T-cell (primary cell): ENCODE measurements around the gene RCAN3. TPM values are rescaled to one million over a fixed set of nuclear protein-coding genes. Genes with fewer than 3 reads are reported as not detected.
A peak's percentile ranks its signal among the peaks of the same experiment; 100 is the strongest.

Experiments used
- ATAC-seq, 4 experiments: fragments of 200-7000 bp in 3 of 4; fragments of 150-1000 bp in 1 of 4; cut with Tn5 transposase; replicated peaks in 1 of 4; 1 replicate in 3 of 4; 2 replicates in 1 of 4; pipeline ENCODE4 v1.10.0; 2021; ENCODE audit warnings: moderate library complexity in 3 of 4, mild to moderate bottlenecking in 2 of 4, moderate number of reproducible peaks in 1 of 4
- CTCF ChIA-PET, 2 donors: fragments of 300-600 bp; sonication (Branson Sonifier 250); formaldehyde crosslinking; loops; one replicate each; lab custom pipeline; 2022; ENCODE audit warnings: antibody characterized with exemption in 2 of 2; lab: Charles Lee
- POLR2A ChIA-PET, 2 donors: fragments of 300-600 bp; sonication (Branson Sonifier 250); formaldehyde crosslinking; loops; one replicate each; lab custom pipeline; 2022; ENCODE audit warnings: antibody characterized with exemption in 2 of 2; lab: Charles Lee
- DNase-seq, 35 experiments: peaks; one replicate each; pipeline versions ENCODE4 v3.0.0 to v3.0.0-alpha.2; 2013 to 2023
- H3K27ac ChIP-seq: one replicate; pipeline ENCODE4 v1.5.1; 2013; ENCODE audit warnings: low read length
- H3K27me3 ChIP-seq, 2 experiments: replicated peaks in 1 of 2; 1 replicate in 1 of 2; 2 replicates in 1 of 2; pipeline versions ENCODE4 v1.6.1 to v1.7.0; 2013; ENCODE audit warnings: low read length in 1 of 2, mixed read lengths in 1 of 2; ENCODE audit not compliant: control insufficient read depth in 2 of 2, insufficient read depth in 2 of 2; ENCODE audit errors: extremely low read depth in 1 of 2
- H3K36me3 ChIP-seq, 2 donors: 1 replicate in 1 of 2; 2 replicates in 1 of 2; pipeline versions ENCODE4 v1.6.1 to v1.7.0; 2013; ENCODE audit warnings: low read length in 1 of 2; ENCODE audit not compliant: control insufficient read depth in 2 of 2, insufficient read depth in 1 of 2; ENCODE audit errors: extremely low read depth in 1 of 2
- H3K4me1 ChIP-seq, 2 experiments: 1 replicate in 1 of 2; 2 replicates in 1 of 2; pipeline versions ENCODE4 v1.6.1 to v1.7.0; 2013; ENCODE audit warnings: low read length in 2 of 2, mixed read lengths in 1 of 2; ENCODE audit not compliant: insufficient read depth in 2 of 2, control insufficient read depth in 1 of 2; ENCODE audit errors: extremely low read depth in 1 of 2
- H3K4me3 ChIP-seq, 2 donors: 1 replicate in 1 of 2; 2 replicates in 1 of 2; pipeline versions ENCODE4 v1.5.1 to v1.7.0; 2013; ENCODE audit warnings: mild to moderate bottlenecking in 2 of 2, low read length in 1 of 2, moderate library complexity in 1 of 2; ENCODE audit not compliant: control insufficient read depth in 1 of 2; ENCODE audit errors: extremely low read depth in 1 of 2
- H3K9me3 ChIP-seq: 2 replicates; pipeline ENCODE4 v1.7.0; 2013
- H3K27ac Mint-ChIP-seq, 2 donors: one replicate each; pipeline ENCODE4 v1.8.0; 2020 to 2021; ENCODE audit warnings: mild to moderate bottlenecking in 2 of 2, mixed read lengths in 2 of 2
- H3K27me3 Mint-ChIP-seq, 2 donors: one replicate each; pipeline ENCODE4 v1.8.0; 2021 to 2022; ENCODE audit warnings: mixed read lengths in 2 of 2
- H3K36me3 Mint-ChIP-seq: one replicate; pipeline ENCODE4 v1.8.0; 2021; ENCODE audit warnings: mixed read lengths
- H3K4me1 Mint-ChIP-seq, 3 donors: one replicate each; pipeline ENCODE4 v1.8.0; 2020 to 2022; ENCODE audit warnings: mixed read lengths in 3 of 3, mild to moderate bottlenecking in 1 of 3
- H3K4me3 Mint-ChIP-seq, 3 donors: one replicate each; pipeline ENCODE4 v1.8.0; 2020 to 2022; ENCODE audit warnings: mild to moderate bottlenecking in 3 of 3, mixed read lengths in 3 of 3, moderate library complexity in 3 of 3
- H3K9me3 Mint-ChIP-seq, 3 donors: one replicate each; pipeline ENCODE4 v1.8.0; 2020 to 2022; ENCODE audit warnings: mixed read lengths in 3 of 3
- WGBS: methylation state at CpG from one replicate; pipeline ENCODE4 v1.1.5; 2013; ENCODE audit warnings: missing lambda C conversion rate; ENCODE audit not compliant: insufficient coverage; 5-methylcytosine and 5-hydroxymethylcytosine counted together
- total RNA-seq, 35 experiments: library from RNA in 6 of 35; stranded (reverse) in 6 of 35; fragments of 120-200 nt in 1 of 35; gene quantifications; one replicate each; pipeline versions ENCODE4 v1.2.1 to v1.2.4 and lab custom pipeline; 2013 to 2026

Gene RCAN3
- total RNA-seq, 5 donors from 2014 or later (not counting 1 experiment from before 2014, with no cell fraction given): 149 to 202 (median 186) TPM

DNA sequence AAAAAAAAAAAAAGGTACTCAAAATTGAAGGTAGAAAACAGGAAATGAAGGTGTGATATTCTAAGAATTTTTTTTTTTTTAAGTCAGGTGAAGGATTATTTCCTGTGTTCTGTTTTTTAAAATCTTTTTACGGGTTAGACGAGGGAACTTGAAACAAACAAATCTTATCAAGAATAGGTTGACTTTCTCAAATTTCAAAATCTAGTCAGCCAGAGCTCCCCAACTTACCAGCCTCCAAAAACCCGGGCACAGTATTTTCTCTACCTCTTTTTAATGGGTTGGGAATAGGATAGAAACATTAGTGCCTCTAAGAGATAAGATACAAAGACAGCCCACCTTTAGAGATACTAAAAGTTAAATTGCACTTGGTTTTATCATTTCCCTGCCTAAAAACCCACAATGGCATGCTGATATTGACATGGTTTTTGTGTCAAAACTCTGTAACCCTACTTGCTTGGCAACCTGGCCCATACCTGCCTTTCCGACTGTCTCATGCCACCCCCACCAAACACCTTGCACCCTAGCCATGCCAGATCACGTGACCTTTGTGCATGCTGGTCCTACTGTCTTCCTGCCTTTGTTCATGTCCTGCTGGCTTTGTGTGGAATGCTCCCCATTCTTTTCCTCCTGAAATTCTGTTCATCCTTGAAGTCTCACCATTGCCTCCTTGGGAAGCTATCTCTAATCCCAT lies 4.2 kb downstream of the RCAN3 start:
- POLR2A ChIA-PET: interaction anchor here in 1 of 2 donors (0.6 to 2.8 kb wide), 8 partner anchors 21 to 136 kb away, joined by 3 to 10 read pairs (median 3); partner anchors contain the start of gene NIPAL3
- Histone ChIP-seq H3K27me3 (no peaks in the 10 kb centered on the region), H3K4me3 (peak overlapping the region; percentile 42 to 59), H3K9me3 (no peaks in the 10 kb centered on the region), H3K36me3 (peaks cover 0 to 11% of the 10 kb centered on the region in 2 donors), H3K27ac (peak overlapping the region; percentile 88), H3K4me1 (peaks cover 55 to 69% of the 10 kb centered on the region in 2 experiments)
- Mint-ChIP-seq H3K27me3 (peaks cover 0 to 2% of the 10 kb centered on the region in 2 donors), H3K4me3 (peak overlapping the region; percentile 78 to 100 (median 81)), H3K27ac (peak overlapping the region; percentile 92 to 99), H3K4me1 (peaks cover 70 to 87% (median 78%) of the 10 kb centered on the region in 3 donors), H3K9me3 (no peaks in the 10 kb centered on the region), H3K36me3 (peaks cover 60% of the 10 kb centered on the region)
- peak in 22 of 35 experiments; percentile 22 to 62 (median 48) for DNase-seq
- CTCF ChIA-PET: interaction anchor here in 1 of 2 donors (0.8 to 2.9 kb wide), 6 partner anchors 10 to 91 kb away, joined by 3 to 12 read pairs (median 4); partner anchors contain the start of gene NIPAL3
- 0% methylated on average over 2 of the region's 5 CpGs for WGBS
- ATAC-seq: peak in 2 of 4 experiments; percentile 1 to 4

GRCh38 chr1:24507405-24507804 lies 4.8 kb downstream of the RCAN3 start:
- ATAC-seq (peak in 1 of 4 experiments; percentile 32), DNase-seq (peak in 27 of 35 experiments; percentile 29 to 75 (median 50))
- Mint-ChIP-seq H3K4me3 (peak overlapping the region; percentile 78 to 100 (median 81)), H3K27me3 (peaks cover 0 to 2% of the 10 kb centered on the region in 2 donors), H3K27ac (peak overlapping the region; percentile 92 to 99), H3K36me3 (peaks cover 61% of the 10 kb centered on the region), H3K4me1 (peaks cover 73 to 88% (median 82%) of the 10 kb centered on the region in 3 donors), H3K9me3 (no peaks in the 10 kb centered on the region)
- Histone ChIP-seq H3K9me3 (no peaks in the 10 kb centered on the region), H3K36me3 (peaks cover 0 to 15% of the 10 kb centered on the region in 2 donors), H3K4me3 (peak overlapping the region; percentile 42 to 59), H3K27me3 (no peaks in the 10 kb centered on the region), H3K27ac (peak overlapping the region; percentile 88), H3K4me1 (peaks cover 59 to 69% of the 10 kb centered on the region in 2 experiments)
- CTCF ChIA-PET: interaction anchor here in 1 of 2 donors (0.8 to 2.9 kb wide), 5 partner anchors 15 to 92 kb away, joined by 3 to 12 read pairs (median 4); partner anchors contain the start of gene NIPAL3
- 60% methylated on average over 1 of the region's 5 CpGs for WGBS
- POLR2A ChIA-PET: interaction anchor here in 1 of 2 donors (0.6 to 2.8 kb wide), 6 partner anchors 21 to 135 kb away, joined by 3 to 10 read pairs (median 4); partner anchors contain the start of gene NIPAL3

DNA sequence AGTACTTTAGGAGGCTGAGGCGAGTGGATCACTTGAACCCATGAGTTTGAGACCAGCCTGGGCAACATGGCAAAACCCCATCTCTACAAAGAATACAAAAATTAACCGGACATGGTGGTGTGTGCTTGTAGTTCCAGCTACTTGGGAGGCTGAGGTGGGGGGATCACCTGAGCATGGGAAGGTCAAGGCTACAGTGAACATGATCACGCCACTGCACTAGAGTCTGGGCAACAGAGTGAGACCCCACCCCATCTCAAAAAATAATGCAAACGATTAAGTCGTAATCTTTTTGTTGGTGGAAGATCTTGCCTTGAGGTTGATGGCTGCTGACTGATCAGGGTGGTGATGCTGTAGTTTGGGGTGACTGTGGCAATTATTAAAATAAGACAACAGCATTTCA lies 6.3 kb downstream of the RCAN3 start:
- Histone ChIP-seq H3K9me3 (no peaks in the 10 kb centered on the region), H3K27ac (peak overlapping the region; percentile 88), H3K4me3 (no peak overlapping the region), H3K36me3 (peaks cover 0 to 18% of the 10 kb centered on the region in 2 donors), H3K27me3 (no peaks in the 10 kb centered on the region), H3K4me1 (peaks cover 63 to 75% of the 10 kb centered on the region in 2 experiments)
- H3K4me1 Mint-ChIP-seq: peaks cover 86 to 94% (median 90%) of the 10 kb centered on the region in 3 donors
- H3K36me3 Mint-ChIP-seq: peaks cover 58% of the 10 kb centered on the region
- ATAC-seq (no peak), DNase-seq (no peak)
- ChIA-PET POLR2A (interaction anchor here (0.6 to 1.9 kb wide), 2 partner anchors 10 to 93 kb away, joined by 4 to 6 read pairs; partner anchors contain the start of gene NIPAL3 (in 1 of the 2)), CTCF (no interaction called here)
- peak overlapping the region; percentile 78 to 100 (median 81) for H3K4me3 Mint-ChIP-seq
- no CpG with 5 or more reads among the region's 5 CpGs for WGBS
- peak overlapping the region; percentile 92 to 99 for H3K27ac Mint-ChIP-seq
- no peaks in the 10 kb centered on the region for H3K9me3 Mint-ChIP-seq
- H3K27me3 Mint-ChIP-seq: peaks cover 0 to 2% of the 10 kb centered on the region in 2 donors

DNA sequence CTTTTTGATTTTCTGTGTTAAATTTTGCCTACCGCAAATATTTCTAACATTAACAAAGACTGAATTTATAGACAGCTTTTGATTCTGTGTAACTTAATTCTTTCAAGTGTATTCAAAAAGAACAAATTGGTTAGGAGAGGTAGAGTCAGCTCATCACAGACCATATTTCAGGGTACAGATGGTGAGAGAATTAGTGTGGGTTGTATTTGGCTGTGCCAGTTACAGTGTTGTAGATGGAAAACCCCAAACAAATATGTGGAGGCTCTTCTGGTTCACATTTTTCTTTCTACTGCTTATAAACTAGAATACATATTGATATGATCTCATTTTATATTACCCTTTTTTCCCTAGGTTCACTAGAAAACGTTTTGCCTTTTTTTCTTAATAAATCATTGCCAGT lies 11.1 kb downstream of the RCAN3 start:
- H3K36me3 ChIP-seq: peaks cover 15 to 46% of the 10 kb centered on the region in 2 donors
- peak overlapping the region in 2 of 3 donors; percentile 11 to 53 for H3K4me3 Mint-ChIP-seq
- peak in 1 of 4 experiments; percentile 31 for ATAC-seq
- WGBS: no CpG with 5 or more reads among the region's 2 CpGs
- no peaks in the 10 kb centered on the region for H3K9me3 ChIP-seq
- peaks cover 44 to 66% of the 10 kb centered on the region in 2 experiments for H3K4me1 ChIP-seq
- H3K9me3 Mint-ChIP-seq: no peaks in the 10 kb centered on the region
- no peak overlapping the region for H3K27ac ChIP-seq
- peaks cover 55% of the 10 kb centered on the region for H3K36me3 Mint-ChIP-seq
- no peaks in the 10 kb centered on the region for H3K27me3 Mint-ChIP-seq
- peak overlapping the region; percentile 77 to 78 for H3K27ac Mint-ChIP-seq
- ChIA-PET CTCF (no interaction called here), POLR2A (no interaction called here)
- peaks cover 85 to 88% (median 86%) of the 10 kb centered on the region in 3 donors for H3K4me1 Mint-ChIP-seq
- no peak for DNase-seq
- H3K27me3 ChIP-seq: no peaks in the 10 kb centered on the region
- no peak overlapping the region for H3K4me3 ChIP-seq

DNA sequence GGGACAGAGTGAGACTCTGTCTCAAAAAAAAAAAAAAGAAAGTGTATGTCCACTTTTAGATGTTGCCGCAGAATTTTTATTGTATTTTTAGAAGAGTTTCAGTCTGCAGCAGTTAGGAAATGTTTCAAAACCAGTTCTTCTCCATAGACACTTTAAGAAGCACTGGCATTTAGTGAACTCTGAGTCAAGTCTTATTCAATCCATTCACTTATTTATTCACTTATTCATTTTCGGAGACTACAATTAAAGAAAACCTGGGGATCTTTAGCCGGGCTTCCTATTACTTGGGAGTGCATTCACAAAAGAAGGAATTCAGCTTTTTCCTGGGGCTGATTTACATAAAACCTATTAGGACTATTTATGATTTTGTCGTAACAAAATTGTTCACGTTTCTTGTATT lies 12.3 kb downstream of the RCAN3 start:
- no peaks in the 10 kb centered on the region for H3K27me3 Mint-ChIP-seq
- POLR2A ChIA-PET: interaction anchor here (0.6 to 0.9 kb wide), 6 partner anchors 10 to 726 kb away, joined by 3 to 8 read pairs (median 6); no protein-coding TSS in a partner anchor
- peak overlapping the region in 1 of 3 donors; percentile 53 for H3K4me3 Mint-ChIP-seq
- H3K36me3 Mint-ChIP-seq: peaks cover 50% of the 10 kb centered on the region
- CTCF ChIA-PET: interaction anchor here (0.6 to 1.2 kb wide), 5 partner anchors 29 to 400 kb away, joined by 3 to 8 read pairs (median 4); partner anchors contain the start of gene NIPAL3 (in 1 of the 2)
- no CpG with 5 or more reads among the region's 5 CpGs for WGBS
- ATAC-seq: no peak
- no peak overlapping the region for H3K27ac ChIP-seq
- no peaks in the 10 kb centered on the region for H3K9me3 Mint-ChIP-seq
- peaks cover 31 to 55% of the 10 kb centered on the region in 2 experiments for H3K4me1 ChIP-seq
- H3K4me1 Mint-ChIP-seq: peaks cover 81 to 83% (median 82%) of the 10 kb centered on the region in 3 donors
- no peak overlapping the region for H3K4me3 ChIP-seq
- no peaks in the 10 kb centered on the region for H3K27me3 ChIP-seq
- H3K36me3 ChIP-seq: peaks cover 21 to 45% of the 10 kb centered on the region in 2 donors
- H3K27ac Mint-ChIP-seq: peak overlapping the region; percentile 77 to 78
- DNase-seq: no peak
- H3K9me3 ChIP-seq: no peaks in the 10 kb centered on the region
